ENCODE results near the gene NUMBL. TPM values are rescaled to one million over a fixed set of nuclear protein-coding genes. Genes with fewer than 3 reads are reported as not detected.

Gene NUMBL
- total and polyA plus RNA-seq, 4 donors: 1.1 to 4.6 (median 2.7) TPM

DNA sequence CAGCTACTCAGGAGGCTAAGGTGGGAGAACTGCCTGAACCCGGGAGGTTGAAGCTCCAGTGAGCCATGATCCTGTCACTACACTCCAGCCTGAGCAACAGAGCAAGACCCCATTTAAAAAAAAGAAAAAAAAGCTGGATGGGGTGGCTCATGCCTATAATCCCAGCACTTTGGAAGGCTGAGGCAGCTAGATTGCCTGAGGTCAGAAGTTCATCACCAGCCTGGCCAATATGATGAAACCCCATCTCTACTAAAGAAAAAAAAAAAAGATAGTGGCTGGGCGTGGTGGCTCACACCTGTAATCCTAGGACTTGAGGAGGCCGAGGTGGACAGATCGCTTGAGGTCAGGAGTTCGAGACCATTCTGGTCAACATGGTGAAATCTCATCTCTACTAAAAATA, 74.3 kb downstream of the NUMBL start:
- no peak overlapping the region for H3K27ac ChIP-seq (ENCODE audit: low read depth in 1 of 2, low read length in 2 of 2)
- H3K4me1 ChIP-seq (ENCODE audit: control insufficient read depth in 4 of 4, insufficient read depth in 4 of 4, low read length in 3 of 4): peaks cover 0 to 7% (median under 1%) of the 10 kb centered on the region in 4 donors
- no peak for DNase-seq (ENCODE audit: low spot score)
- no peak overlapping the region for H3K4me3 ChIP-seq (ENCODE audit: low read depth in 1 of 3, low read length in 3 of 3)
- TF ChIP-seq REST (IDR thresholded peaks at IDR 0.05) (no peak), NR2F2 (IDR thresholded peaks at IDR 0.05) (no peak), FOXA1 (IDR thresholded peaks at IDR 0.05) (no peak), YY1 (IDR thresholded peaks at IDR 0.05) (no peak), RAD21 (IDR thresholded peaks at IDR 0.05) (no peak), EGR1 (IDR thresholded peaks at IDR 0.05; ENCODE audit: low read depth in 2 of 2) (no peak), HNF4G (IDR thresholded peaks at IDR 0.05) (no peak), FOXA2 (IDR thresholded peaks at IDR 0.05) (no peak), GABPA (IDR thresholded peaks at IDR 0.05 in 1 of 2, conservative IDR thresholded peaks at IDR 0.05 in 1 of 2) (no peak), JUND (IDR thresholded peaks at IDR 0.05) (no peak), CTCF (IDR thresholded peaks at IDR 0.05; ENCODE audit: low read depth, low read length, missing input control) (no peak), HNF4A (conservative IDR thresholded peaks at IDR 0.05) (no peak), ATF3 (IDR thresholded peaks at IDR 0.05) (no peak), SP1 (IDR thresholded peaks at IDR 0.05) (no peak), RXRA (IDR thresholded peaks at IDR 0.05) (no peak), TAF1 (conservative IDR thresholded peaks at IDR 0.05) (no peak)
- TF ChIP-seq, protein P1, sequence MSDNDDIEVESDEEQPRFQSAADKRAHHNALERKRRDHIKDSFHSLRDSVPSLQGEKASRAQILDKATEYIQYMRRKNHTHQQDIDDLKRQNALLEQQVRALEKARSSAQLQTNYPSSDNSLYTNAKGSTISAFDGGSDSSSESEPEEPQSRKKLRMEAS (IDR thresholded peaks at IDR 0.05): no peak
- TF ChIP-seq, protein P2, sequence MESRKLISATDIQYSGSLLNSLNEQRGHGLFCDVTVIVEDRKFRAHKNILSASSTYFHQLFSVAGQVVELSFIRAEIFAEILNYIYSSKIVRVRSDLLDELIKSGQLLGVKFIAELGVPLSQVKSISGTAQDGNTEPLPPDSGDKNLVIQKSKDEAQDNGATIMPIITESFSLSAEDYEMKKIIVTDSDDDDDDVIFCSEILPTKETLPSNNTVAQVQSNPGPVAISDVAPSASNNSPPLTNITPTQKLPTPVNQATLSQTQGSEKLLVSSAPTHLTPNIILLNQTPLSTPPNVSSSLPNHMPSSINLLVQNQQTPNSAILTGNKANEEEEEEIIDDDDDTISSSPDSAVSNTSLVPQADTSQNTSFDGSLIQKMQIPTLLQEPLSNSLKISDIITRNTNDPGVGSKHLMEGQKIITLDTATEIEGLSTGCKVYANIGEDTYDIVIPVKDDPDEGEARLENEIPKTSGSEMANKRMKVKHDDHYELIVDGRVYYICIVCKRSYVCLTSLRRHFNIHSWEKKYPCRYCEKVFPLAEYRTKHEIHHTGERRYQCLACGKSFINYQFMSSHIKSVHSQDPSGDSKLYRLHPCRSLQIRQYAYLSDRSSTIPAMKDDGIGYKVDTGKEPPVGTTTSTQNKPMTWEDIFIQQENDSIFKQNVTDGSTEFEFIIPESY (IDR thresholded peaks at IDR 0.05): no peak
- whole genome bisulfite sequencing: 78% methylated on average over 5 of the region's 5 CpGs
- H3K36me3 ChIP-seq (ENCODE audit: control insufficient read depth in 4 of 4, insufficient read depth in 3 of 4, low read depth in 1 of 4, low read length in 3 of 4): peaks cover 0 to 1% (median 0%) of the 10 kb centered on the region in 4 donors
- no peak overlapping the region for H3K9ac ChIP-seq (ENCODE audit: low read depth in 1 of 2, low read length in 2 of 2)
- no peaks in the 10 kb centered on the region for H3K9me3 ChIP-seq (ENCODE audit: control insufficient read depth in 4 of 4, low read length in 3 of 4)
- peaks cover 0 to 4% (median 0%) of the 10 kb centered on the region in 4 donors for H3K27me3 ChIP-seq (ENCODE audit: control insufficient read depth in 4 of 4, insufficient read depth in 4 of 4, low read length in 3 of 4)

Small RNA genes lying within 50 kb of the gene (small RNA-seq; reads per million reads assigned to genes)
- gene RNU6-195P: not detected

Other genes with a start within 250 kb of the NUMBL start
- 1 to 10 TPM; 6.9 to 7.0 TPM for gene SERTAD3, start 246.3 kb downstream of the NUMBL start, total RNA-seq
- 1 to 10 TPM; 6.1 to 8.9 TPM for gene SERTAD3, start 246.3 kb downstream of the NUMBL start, polyA plus RNA-seq
- 1,000 to 10,000 TPM in 1 of 2 donors, 100 to 1,000 TPM in 1; 132 to 1,243 TPM for gene BLVRB, start 224.9 kb downstream of the NUMBL start, total RNA-seq
- gene BLVRB, start 224.9 kb downstream of the NUMBL start, polyA plus RNA-seq: 100 to 1,000 TPM; 192 to 312 TPM
- 1 to 10 TPM in 1 of 2 donors, under 1 TPM in 1; 0.84 to 1.1 TPM for gene SPTBN4, start 223.7 kb downstream of the NUMBL start, total RNA-seq
- under 1 TPM; 0.13 to 0.40 TPM for gene SPTBN4, start 223.7 kb downstream of the NUMBL start, polyA plus RNA-seq
- gene SHKBP1, start 113.8 kb downstream of the NUMBL start, total RNA-seq: 10 to 100 TPM; 10.1 to 11.0 TPM
- gene SHKBP1, start 113.8 kb downstream of the NUMBL start, polyA plus RNA-seq: 10 to 100 TPM; 19.8 to 22.9 TPM
- gene LTBP4, start 89.3 kb downstream of the NUMBL start, total RNA-seq: 10 to 100 TPM; 14.0 to 21.6 TPM
- 10 to 100 TPM in 1 of 2 donors, 1 to 10 TPM in 1; 9.6 to 28.7 TPM for gene LTBP4, start 89.3 kb downstream of the NUMBL start, polyA plus RNA-seq
- gene COQ8B, start 26.2 kb upstream of the NUMBL start, total RNA-seq: 10 to 100 TPM; 15.2 to 24.7 TPM
- gene COQ8B, start 26.2 kb upstream of the NUMBL start, polyA plus RNA-seq: 10 to 100 TPM in 1 of 2 donors, 1 to 10 TPM in 1; 6.4 to 30.6 TPM
- 10 to 100 TPM in 1 of 2 donors, 1 to 10 TPM in 1; 5.1 to 12.5 TPM for gene ITPKC, start 26.5 kb upstream of the NUMBL start, total RNA-seq
- 10 to 100 TPM in 1 of 2 donors, 1 to 10 TPM in 1; 4.2 to 10.2 TPM for gene ITPKC, start 26.5 kb upstream of the NUMBL start, polyA plus RNA-seq
- gene ACTMAP, start 59.8 kb upstream of the NUMBL start, total RNA-seq: 1 to 10 TPM in 1 of 2 donors, under 1 TPM in 1; 0.93 to 1.8 TPM
- gene ACTMAP, start 59.8 kb upstream of the NUMBL start, polyA plus RNA-seq: 1 to 10 TPM; 4.2 to 7.7 TPM
- 10 to 100 TPM; 11.8 to 27.1 TPM for gene SNRPA, start 60.6 kb upstream of the NUMBL start, total RNA-seq
- gene SNRPA, start 60.6 kb upstream of the NUMBL start, polyA plus RNA-seq: 10 to 100 TPM; 12.4 to 21.6 TPM
- under 1 TPM in 1 of 2 donors, not detected in 1; 0.42 TPM for gene MIA, start 84.9 kb upstream of the NUMBL start, total RNA-seq
- gene MIA, start 84.9 kb upstream of the NUMBL start, polyA plus RNA-seq: under 1 TPM in 1 of 2 donors, not detected in 1; 0.44 TPM
- 1 to 10 TPM; 5.5 to 9.0 TPM for gene RAB4B, start 87.6 kb upstream of the NUMBL start, total RNA-seq
- 10 to 100 TPM; 16.8 to 16.9 TPM for gene RAB4B, start 87.6 kb upstream of the NUMBL start, polyA plus RNA-seq
- 10 to 100 TPM; 34.8 to 56.3 TPM for gene EGLN2, start 108.5 kb upstream of the NUMBL start, total RNA-seq
- gene EGLN2, start 108.5 kb upstream of the NUMBL start, polyA plus RNA-seq: 10 to 100 TPM; 45.2 to 50.2 TPM
- gene CYP2A6, start 159.8 kb upstream of the NUMBL start, total RNA-seq: 10 to 100 TPM in 1 of 2 donors, under 1 TPM in 1; 0.09 to 56.1 TPM
- 1,000 to 10,000 TPM in 1 of 2 donors, 10 to 100 TPM in 1; 63.1 to 1,020 TPM for gene CYP2A6, start 159.8 kb upstream of the NUMBL start, polyA plus RNA-seq
- 1 to 10 TPM in 1 of 2 donors, not detected in 1; 7.4 TPM for gene CYP2A7, start 191.6 kb upstream of the NUMBL start, total RNA-seq
- gene CYP2A7, start 191.6 kb upstream of the NUMBL start, polyA plus RNA-seq: 10 to 100 TPM in 1 of 2 donors, 1 to 10 TPM in 1; 3.3 to 57.9 TPM

Measured in liver (tissue), 10 donors.